ENCODE results near the gene SLCO4A1.
"Not testable (repeated sequence)": the region's sequence is repeated elsewhere in the genome, so short reads cannot be mapped to it uniquely, and the experiment has no call there.

The SLCO4A1 gene

GRCh38 chr20:62622178-62622876 is 20.0 kb upstream of the SLCO4A1 start:
- no peak for DNase-seq (ENCODE audit: low read depth in 2 of 2, low spot score in 1 of 2)

- DNase-seq (ENCODE audit: low read depth in 2 of 2, low spot score in 1 of 2): no peak
Observed at GRCh38 chr20:62622877-62623487, 19.3 kb upstream of the SLCO4A1 start.

- peak; percentile 64 to 75 for DNase-seq (ENCODE audit: low read depth in 2 of 2, low spot score in 1 of 2)
Observed at GRCh38 chr20:62623488-62624324, 18.6 kb upstream of the SLCO4A1 start.

GRCh38 chr20:62624325-62624690 is 18.0 kb upstream of the SLCO4A1 start:
- DNase-seq (ENCODE audit: low read depth in 2 of 2, low spot score in 1 of 2): no peak

- DNase-seq (ENCODE audit: low read depth in 2 of 2, low spot score in 1 of 2): no peak
Observed at GRCh38 chr20:62624719-62625453, 17.4 kb upstream of the SLCO4A1 start.

GRCh38 chr20:62625516-62625915 is 16.8 kb upstream of the SLCO4A1 start:
- no peak for DNase-seq (ENCODE audit: low read depth in 2 of 2, low spot score in 1 of 2)

- DNase-seq (ENCODE audit: low read depth in 2 of 2, low spot score in 1 of 2): no peak
Observed at GRCh38 chr20:62625921-62626547, 16.3 kb upstream of the SLCO4A1 start.

- not testable (repeated sequence) for DNase-seq (ENCODE audit: low read depth in 2 of 2, low spot score in 1 of 2)
Observed at GRCh38 chr20:62627425-62627824, 14.9 kb upstream of the SLCO4A1 start.

- no peak for DNase-seq (ENCODE audit: low read depth in 2 of 2, low spot score in 1 of 2)
Observed at GRCh38 chr20:62627901-62628612, 14.2 kb upstream of the SLCO4A1 start.

GRCh38 chr20:62628691-62629090 is 13.6 kb upstream of the SLCO4A1 start:
- no peak for DNase-seq (ENCODE audit: low read depth in 2 of 2, low spot score in 1 of 2)

GRCh38 chr20:62629864-62630470 is 12.3 kb upstream of the SLCO4A1 start:
- no peak for DNase-seq (ENCODE audit: low read depth in 2 of 2, low spot score in 1 of 2)

- no peak for DNase-seq (ENCODE audit: low read depth in 2 of 2, low spot score in 1 of 2)
Observed at GRCh38 chr20:62631336-62632308, 10.7 kb upstream of the SLCO4A1 start.

- DNase-seq (ENCODE audit: low read depth in 2 of 2, low spot score in 1 of 2): no peak
Observed at GRCh38 chr20:62632575-62633090, 9.7 kb upstream of the SLCO4A1 start.

- no peak for DNase-seq (ENCODE audit: low read depth in 2 of 2, low spot score in 1 of 2)
Observed at GRCh38 chr20:62633598-62634329, 8.5 kb upstream of the SLCO4A1 start.

- DNase-seq (ENCODE audit: low read depth in 2 of 2, low spot score in 1 of 2): no peak
Observed at GRCh38 chr20:62634330-62634967, 7.9 kb upstream of the SLCO4A1 start.

GRCh38 chr20:62635232-62635631 is 7.1 kb upstream of the SLCO4A1 start:
- no peak for DNase-seq (ENCODE audit: low read depth in 2 of 2, low spot score in 1 of 2)

- no peak for DNase-seq (ENCODE audit: low read depth in 2 of 2, low spot score in 1 of 2)
Observed at GRCh38 chr20:62635852-62636251, 6.5 kb upstream of the SLCO4A1 start.
